HepG2 (cell line): Measurements from ENCODE around the gene CDC6. TPM values are rescaled to one million over a fixed set of nuclear protein-coding genes. Genes with fewer than 3 reads are reported as not detected.

Experiments used
- CREB3 ChIP-seq: sonication (generic); formaldehyde crosslinking; IDR thresholded peaks from 2 replicates; pipeline ENCODE4 v1.5.0; 2020; ENCODE audit warnings: missing genetic modification reagents
- GLI4 ChIP-seq: sonication (generic); formaldehyde crosslinking; IDR thresholded peaks from 2 replicates; pipeline ENCODE4 v1.5.1; 2020; ENCODE audit warnings: missing genetic modification reagents, mild to moderate bottlenecking, moderate library complexity, borderline replicate concordance
- HNF1B ChIP-seq: sonication (generic); formaldehyde crosslinking; IDR thresholded peaks from 2 replicates; pipeline ENCODE4 v1.5.1; 2020; ENCODE audit warnings: mild to moderate bottlenecking, moderate library complexity, missing genetic modification reagents
- HNRNPLL ChIP-seq: fragments of 200-400 bp; formaldehyde crosslinking; IDR thresholded peaks from 2 replicates; pipeline ENCODE4 v1.6.1; 2017; ENCODE audit warnings: mild to moderate bottlenecking, low read depth, low read length; ENCODE audit not compliant: poor library complexity, severe bottlenecking
- HOXA3 ChIP-seq: sonication (generic); formaldehyde crosslinking; IDR thresholded peaks from 2 replicates; pipeline ENCODE4 v1.5.0; 2020; ENCODE audit warnings: missing genetic modification reagents
- KLF12 ChIP-seq: sonication (generic); formaldehyde crosslinking; IDR thresholded peaks from 2 replicates; pipeline ENCODE4 v1.4.0; 2020; ENCODE audit warnings: missing genetic modification reagents, borderline replicate concordance
- MEF2D ChIP-seq: sonication (generic); formaldehyde crosslinking; IDR thresholded peaks from 2 replicates; pipeline ENCODE4 v1.5.1; 2020; ENCODE audit warnings: mild to moderate bottlenecking, missing genetic modification reagents
- MXD3 ChIP-seq: IDR thresholded peaks from 2 replicates; pipeline ENCODE4 v1.6.1; 2016; ENCODE audit warnings: mild to moderate bottlenecking, missing biosample characterization, missing genetic modification reagents
- MXI1 ChIP-seq: IDR thresholded peaks from 3 replicates; pipeline ENCODE4 v1.6.1; 2012; ENCODE audit warnings: low read depth, low read length, inconsistent platforms, borderline replicate concordance
- PHF8 ChIP-seq: sonication (generic); formaldehyde crosslinking; IDR thresholded peaks from 2 replicates; pipeline ENCODE4 v1.5.0; 2020; ENCODE audit warnings: missing genetic modification reagents
- PLSCR1 ChIP-seq: sonication (generic); formaldehyde crosslinking; IDR thresholded peaks from 2 replicates; pipeline ENCODE4 v1.5.0; 2020; ENCODE audit warnings: missing genetic modification reagents, mild to moderate bottlenecking, borderline replicate concordance
- SMAD3 ChIP-seq: sonication (generic); formaldehyde crosslinking; IDR thresholded peaks from 2 replicates; pipeline ENCODE4 v1.4.0; 2020; ENCODE audit warnings: missing genetic modification reagents
- TMF1 ChIP-seq: sonication (generic); formaldehyde crosslinking; IDR thresholded peaks from 2 replicates; pipeline ENCODE4 v1.8.1; 2022; ENCODE audit warnings: low read depth, missing genetic modification reagents
- TOE1 ChIP-seq: sonication (generic); formaldehyde crosslinking; IDR thresholded peaks from 2 replicates; pipeline ENCODE4 v1.4.0; 2020; ENCODE audit warnings: mild to moderate bottlenecking, missing genetic modification reagents
- ZFP36L2 ChIP-seq: sonication (generic); formaldehyde crosslinking; IDR thresholded peaks from 2 replicates; pipeline ENCODE4 v1.4.0; 2020; ENCODE audit warnings: missing genetic modification reagents
- ZNF10 ChIP-seq: sonication (generic); formaldehyde crosslinking; IDR thresholded peaks from 2 replicates; pipeline ENCODE4 v1.4.0; 2020; ENCODE audit warnings: mild to moderate bottlenecking, low read depth, missing genetic modification reagents, borderline replicate concordance
- ZNF17 ChIP-seq: sonication (generic); formaldehyde crosslinking; IDR thresholded peaks from 2 replicates; pipeline ENCODE4 v1.5.0; 2020; ENCODE audit warnings: mild to moderate bottlenecking, missing genetic modification reagents
- ZNF230 ChIP-seq: sonication (generic); formaldehyde crosslinking; IDR thresholded peaks from 2 replicates; pipeline ENCODE4 v1.4.0; 2020; ENCODE audit warnings: mild to moderate bottlenecking, missing genetic modification reagents
- ZNF263 ChIP-seq: sonication (generic); formaldehyde crosslinking; IDR thresholded peaks from 2 replicates; pipeline ENCODE4 v1.4.0; 2020; ENCODE audit warnings: missing genetic modification reagents
- ZNF337 ChIP-seq: sonication (generic); formaldehyde crosslinking; IDR thresholded peaks from 2 replicates; pipeline ENCODE4 v1.5.1; 2020; ENCODE audit warnings: missing genetic modification reagents, low read depth, mild to moderate bottlenecking, borderline replicate concordance
- ZNF580 ChIP-seq: IDR thresholded peaks from 2 replicates; pipeline ENCODE4 v1.6.1; 2016; ENCODE audit warnings: low read depth, borderline replicate concordance
- ZNF598 ChIP-seq: sonication (generic); formaldehyde crosslinking; IDR thresholded peaks from 2 replicates; pipeline ENCODE4 v1.5.1; 2020; ENCODE audit warnings: mild to moderate bottlenecking, missing genetic modification reagents, borderline replicate concordance
- ZNF773 ChIP-seq: sonication (generic); formaldehyde crosslinking; IDR thresholded peaks from 2 replicates; pipeline ENCODE4 v1.4.0; 2020; ENCODE audit warnings: missing genetic modification reagents, borderline replicate concordance
- ZNF850 ChIP-seq: sonication (generic); formaldehyde crosslinking; conservative IDR thresholded peaks from 2 replicates; pipeline ENCODE4 v1.9.0; 2021; ENCODE audit warnings: mild to moderate bottlenecking, missing genetic modification reagents
- ZSCAN21 ChIP-seq: sonication (generic); formaldehyde crosslinking; IDR thresholded peaks from 2 replicates; pipeline ENCODE4 v1.8.0; 2022; ENCODE audit warnings: mild to moderate bottlenecking, missing genetic modification reagents, moderate library complexity, borderline replicate concordance
- ZSCAN25 ChIP-seq: sonication (generic); formaldehyde crosslinking; IDR thresholded peaks from 2 replicates; pipeline ENCODE4 v1.8.0; 2022; ENCODE audit warnings: mild to moderate bottlenecking, missing genetic modification reagents
- polyA plus RNA-seq, 8 experiments: library from polyadenylated mRNA; depleted of rRNA in 3 of 8; stranded (reverse) in 7 of 8; unstranded in 1 of 8; fragments of >200 nt; fragmentation: Illumina TruSeq in 4 of 8; extraction: Trizol in 4 of 8; gene quantifications; 2 replicates each; pipeline versions ENCODE4 v1.2.1 to v1.2.3, GENCODE V29; 2011 to 2016; ENCODE audit warnings: low read depth in 4 of 8, missing spikeins in 1 of 8, mixed read lengths in 1 of 8; ENCODE audit not compliant: insufficient read depth in 1 of 8
- total RNA-seq, 5 experiments: library from RNA; depleted of rRNA; stranded (reverse); fragments of >200 nt; fragmentation: Illumina TruSeq; extraction: Trizol; gene quantifications; 2 replicates each; pipeline ENCODE4 v1.2.3, GENCODE V29; 2016; ENCODE audit warnings: low read depth in 1 of 5

CDC6 gene
- total and polyA plus RNA-seq, 2 of the 13 experiments (the other 11 are each of a cell fraction or from before 2014, with no cell fraction given) = 17.4 to 114 TPM

- TF ChIP-seq PLSCR1 (CRISPR knock-in tag) = no peak
- TF ChIP-seq MXI1 = peak; percentile 52; the same call in 1 of the 3 replicates
- peak; percentile 71; the same call in 1 of the 2 replicates for TF ChIP-seq ZNF773
- no peak for TF ChIP-seq ZNF10 (CRISPR knock-in tag)
- TF ChIP-seq CREB3 (CRISPR knock-in tag) = no peak
- no peak for TF ChIP-seq ZFP36L2 (CRISPR knock-in tag)
- TF ChIP-seq ZSCAN21 (CRISPR knock-in tag) = peak; percentile 84; the same call in 1 of the 2 replicates
- TF ChIP-seq MEF2D (CRISPR knock-in tag) = peak; percentile 24; the same call in 1 of the 2 replicates
- TF ChIP-seq TOE1 (CRISPR knock-in tag) = no peak
- TF ChIP-seq ZNF17 = no peak
- TF ChIP-seq SMAD3 (CRISPR knock-in tag) = peak; percentile 11; the same call in 1 of the 2 replicates
- TF ChIP-seq TMF1 = no peak
- no peak; the same call in 1 of the 2 replicates for TF ChIP-seq KLF12
- TF ChIP-seq ZNF337 (CRISPR knock-in tag) = 0 out of 2 replicates have a peak, but pooled peaks have one; percentile 22
- no peak for TF ChIP-seq ZSCAN25 (CRISPR knock-in tag)
- TF ChIP-seq HNRNPLL = peak; percentile 87
- peak; percentile 88; the same call in 1 of the 2 replicates for TF ChIP-seq ZNF230 (CRISPR knock-in tag)
- TF ChIP-seq ZNF263 = peak; percentile 56; the same call in 1 of the 2 replicates
- peak; percentile 76; the same call in 1 of the 2 replicates for TF ChIP-seq MXD3 (CRISPR knock-in tag)
- no peak for TF ChIP-seq ZNF850
- peak; percentile 38; the same call in 1 of the 2 replicates for TF ChIP-seq HNF1B (CRISPR knock-in tag)
- peak; percentile 58 for TF ChIP-seq PHF8 (CRISPR knock-in tag)
- 0 out of 2 replicates have a peak, but pooled peaks have one; percentile 7 for TF ChIP-seq ZNF598 (CRISPR knock-in tag)
- peak; percentile 48; the same call in 1 of the 2 replicates for TF ChIP-seq HOXA3
- TF ChIP-seq GLI4 (CRISPR knock-in tag) = no peak
- 0 out of 2 replicates have a peak, but pooled peaks have one; percentile 51 for TF ChIP-seq ZNF580 (CRISPR knock-in tag)
Measured at GRCh38 chr17:40316571-40317344, 29.1 kb downstream of the CDC6 start (continued).
